CD4-positive, alpha-beta T cell treated with Interleukin-12 subunit alpha and Interleukin-12 subunit beta, for 1 hour (primary cell): ENCODE results near the gene OR8H2.
"Not testable (repeated sequence)": the region's sequence is repeated elsewhere in the genome, so short reads cannot be mapped to it uniquely, and the experiment has no call there.

Experiments
- DNase-seq: peaks from one replicate; pipeline ENCODE4 v3.0.0-alpha.2; 2020

The OR8H2 gene, protein sequence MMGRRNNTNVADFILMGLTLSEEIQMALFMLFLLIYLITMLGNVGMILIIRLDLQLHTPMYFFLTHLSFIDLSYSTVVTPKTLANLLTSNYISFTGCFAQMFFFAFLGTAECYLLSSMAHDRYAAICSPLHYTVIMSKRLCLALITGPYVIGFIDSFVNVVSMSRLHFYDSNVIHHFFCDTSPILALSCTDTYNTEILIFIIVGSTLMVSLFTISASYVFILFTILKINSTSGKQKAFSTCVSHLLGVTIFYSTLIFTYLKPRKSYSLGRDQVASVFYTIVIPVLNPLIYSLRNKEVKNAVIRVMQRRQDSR

DNA sequence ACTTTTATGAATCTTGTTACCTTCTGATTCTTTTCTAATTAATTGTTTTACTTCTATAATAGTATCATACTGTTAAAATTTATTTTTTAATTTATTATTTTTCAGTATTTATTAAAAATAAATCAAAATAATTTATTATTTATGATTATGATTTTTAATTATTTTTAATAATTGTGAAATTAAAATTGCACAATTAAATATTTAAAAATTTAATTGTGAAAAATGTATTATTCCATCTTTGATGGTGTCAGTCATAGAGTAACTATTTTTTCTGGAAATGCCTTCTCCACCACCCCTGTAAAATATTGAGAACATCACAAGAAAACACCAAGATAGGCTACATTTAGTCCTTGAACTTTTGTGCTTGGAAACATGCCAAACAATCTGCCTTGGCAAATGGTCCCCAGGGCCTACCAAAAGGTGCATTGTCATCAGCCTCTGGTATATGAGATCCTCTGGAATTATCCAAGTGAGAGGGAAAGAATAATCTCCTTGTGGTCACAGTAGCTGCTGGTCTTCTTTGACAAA is at the start of gene OR8H2:
Gene OR8H2 (plus strand): TSS at position 478 of the 528 bp plus-strand sequence. CDS start 1,356 bp downstream, outside the sequence.
- DNase-seq: no peak

DNA sequence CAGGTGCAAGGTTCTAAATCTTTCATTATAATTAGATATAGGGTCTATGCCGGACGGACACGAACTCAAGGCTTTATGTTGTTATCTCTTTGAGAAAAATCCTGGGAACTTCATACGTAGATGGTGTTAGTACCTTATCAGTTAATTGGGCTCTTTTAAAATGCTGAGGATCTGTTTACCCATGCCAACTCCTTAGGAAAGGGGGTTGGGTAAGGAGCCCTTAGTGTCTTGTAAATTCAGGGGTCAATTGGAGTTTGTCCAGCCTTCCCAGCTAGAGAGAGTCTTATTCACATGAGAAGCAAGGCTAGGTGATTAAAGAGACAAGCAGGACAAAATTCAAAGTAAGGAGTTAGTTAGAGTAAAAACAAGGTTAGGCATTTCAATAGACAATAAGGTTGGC is 47.1 kb upstream of the OR8H2 start:
- not testable (repeated sequence) for DNase-seq

- not testable (repeated sequence) for DNase-seq
Observed at GRCh38 chr11:56057661-56058237, 45.7 kb upstream of the OR8H2 start.

- not testable (repeated sequence) for DNase-seq
Observed at GRCh38 chr11:56058260-56058780, 45.2 kb upstream of the OR8H2 start.

- DNase-seq: no peak
Observed at GRCh38 chr11:56066980-56067379, 36.5 kb upstream of the OR8H2 start.

GRCh38 chr11:56089697-56090096 is 13.8 kb upstream of the OR8H2 start:
- no peak for DNase-seq

GRCh38 chr11:56093008-56093407 is 10.5 kb upstream of the OR8H2 start, which contains the start of gene OR8I2:
Gene OR8I2 (plus strand): TSS chr11:56093308. CDS start chr11:56093308, 0 bp downstream.
- DNase-seq: no peak

- DNase-seq: no peak
Observed at GRCh38 chr11:56122073-56122472, 18.6 kb downstream of the OR8H2 start, which contains the start of gene OR8H3. Gene OR8H3 (plus strand): TSS chr11:56122373. CDS start chr11:56122373, 0 bp downstream.

DNA sequence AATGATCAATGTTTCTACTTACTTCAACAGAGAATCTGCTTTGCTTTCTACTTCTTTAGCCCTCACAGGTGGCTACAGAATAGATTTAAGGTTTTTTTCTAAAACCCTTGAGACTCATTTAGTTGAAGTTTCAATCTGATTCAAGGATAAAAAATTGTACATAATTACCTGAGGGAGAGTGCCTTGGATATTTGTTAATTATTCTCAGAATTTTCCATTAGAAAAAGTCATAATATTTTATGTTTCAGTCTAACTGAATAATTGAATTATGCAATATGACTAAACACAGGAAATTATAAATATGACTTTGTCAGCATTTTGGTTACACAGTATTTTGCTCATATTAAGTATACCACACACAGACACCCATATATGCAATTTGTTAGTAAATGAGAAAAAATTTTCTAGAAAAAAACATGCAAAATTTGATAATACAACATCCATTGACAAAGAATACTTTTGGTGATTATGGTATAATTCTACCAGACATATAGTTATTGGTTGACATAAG is 36.7 kb downstream of the OR8H2 start, which contains the start of gene OR8J3:
Gene OR8J3 (minus strand): TSS at position 51 of the 511 bp plus-strand sequence. CDS start 2,483 bp downstream, outside the sequence.
- DNase-seq: no peak

GRCh38 chr11:56143681-56144080 is 40.2 kb downstream of the OR8H2 start:
- not testable (repeated sequence) for DNase-seq

DNA sequence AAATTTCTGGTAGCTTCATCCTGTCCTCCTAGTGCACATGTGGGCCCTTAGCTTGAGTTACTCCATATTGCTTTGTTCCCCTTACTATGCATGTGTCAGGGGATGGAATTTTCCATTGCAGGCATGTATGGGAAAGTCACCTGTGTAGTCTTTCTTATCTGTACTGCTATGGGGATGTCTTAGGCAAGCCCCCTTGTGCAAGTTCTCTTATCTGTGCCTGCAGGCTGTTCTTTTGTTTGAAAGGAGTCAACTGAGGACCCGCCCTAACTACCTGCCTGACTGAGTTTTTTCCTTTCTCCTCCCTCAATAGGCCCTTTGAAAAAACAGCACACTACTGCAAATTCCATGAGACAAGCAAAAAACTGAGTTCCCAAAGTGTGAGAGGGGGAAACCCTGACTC is 47.9 kb downstream of the OR8H2 start:
- DNase-seq: no peak

GRCh38 chr11:56152333-56152732 is 48.8 kb downstream of the OR8H2 start:
- no peak for DNase-seq
